Activated CD4-positive, alpha-beta memory T cell treated with anti-CD3 and anti-CD28 coated beads, Interleukin-2, amount 10 ng/mL, durations not matched to agents 7 days and 5 days (primary cell): ENCODE data around the gene DGKK. TPM values are rescaled to one million over a fixed set of nuclear protein-coding genes. Genes with fewer than 3 reads are reported as not detected.

ENCODE experiments used
- CTCF ChIA-PET: fragments of 350-600 bp; sonication (Branson Sonifier 250); formaldehyde crosslinking; loops from one replicate; lab custom pipeline; 2021; ENCODE audit warnings: antibody characterized with exemption, inconsistent platforms; lab: Charles Lee
- POLR2A ChIA-PET: fragments of 350-600 bp; sonication (Branson Sonifier 250); formaldehyde crosslinking; loops from one replicate; lab custom pipeline; 2021; ENCODE audit warnings: antibody characterized with exemption; lab: Charles Lee
- DNase-seq: peaks from one replicate; pipeline ENCODE4 v3.0.0-alpha.2; 2020
- H3K27ac Mint-ChIP-seq: one replicate; pipeline ENCODE4 v1.8.0; 2021; ENCODE audit warnings: mild to moderate bottlenecking, mixed read lengths
- H3K27me3 Mint-ChIP-seq: one replicate; pipeline ENCODE4 v1.8.0; 2021; ENCODE audit warnings: mixed read lengths
- H3K36me3 Mint-ChIP-seq: one replicate; pipeline ENCODE4 v1.8.0; 2021; ENCODE audit warnings: low read depth, mixed read lengths
- H3K4me1 Mint-ChIP-seq: one replicate; pipeline ENCODE4 v1.8.0; 2021; ENCODE audit warnings: mixed read lengths
- H3K4me3 Mint-ChIP-seq: one replicate; pipeline ENCODE4 v1.8.0; 2021; ENCODE audit warnings: mild to moderate bottlenecking, mixed read lengths
- H3K9me3 Mint-ChIP-seq: one replicate; pipeline ENCODE4 v1.8.0; 2021; ENCODE audit warnings: mixed read lengths
- total RNA-seq, 2 experiments: library from RNA; stranded (reverse); gene quantifications; one replicate each; pipeline ENCODE4 v1.2.3, GENCODE V29; 2021

The DGKK gene
- total RNA-seq: not detected

GRCh38 chrX:50470103-50471031 is at the start of gene DGKK:
Gene DGKK (minus strand): TSS chrX:50470825. CDS start chrX:50470678, 147 bp downstream.
- H3K27me3 Mint-ChIP-seq: peaks cover 46% of the 10 kb centered on the region
- no peak within 1 kb of the TSS for H3K4me3 Mint-ChIP-seq
- H3K4me1 Mint-ChIP-seq: no peaks in the 10 kb centered on the region
- no peak for DNase-seq
- CTCF ChIA-PET: no interaction called here
- H3K27ac Mint-ChIP-seq: no peak within 1 kb of the TSS
- H3K36me3 Mint-ChIP-seq: no peaks in the 10 kb centered on the region
- H3K9me3 Mint-ChIP-seq: no peaks in the 10 kb centered on the region
- POLR2A ChIA-PET: no interaction called here

- ChIA-PET CTCF (no interaction called here), POLR2A (no interaction called here)
- H3K4me3 Mint-ChIP-seq: no peak overlapping the region
- no peaks in the 10 kb centered on the region for H3K36me3 Mint-ChIP-seq
- no peaks in the 10 kb centered on the region for H3K27me3 Mint-ChIP-seq
- no peaks in the 10 kb centered on the region for H3K4me1 Mint-ChIP-seq
- no peak for DNase-seq
- no peak overlapping the region for H3K27ac Mint-ChIP-seq
- H3K9me3 Mint-ChIP-seq: no peaks in the 10 kb centered on the region
Measured at GRCh38 chrX:50514811-50515210, 44.2 kb upstream of the DGKK start.

GRCh38 chrX:50497114-50497513 is 26.5 kb upstream of the DGKK start:
- Mint-ChIP-seq H3K4me1 (no peaks in the 10 kb centered on the region), H3K36me3 (no peaks in the 10 kb centered on the region), H3K9me3 (no peaks in the 10 kb centered on the region), H3K27me3 (no peaks in the 10 kb centered on the region), H3K27ac (no peak overlapping the region), H3K4me3 (no peak overlapping the region)
- no peak for DNase-seq
- POLR2A ChIA-PET: no interaction called here
- CTCF ChIA-PET: no interaction called here

GRCh38 chrX:50495616-50496015 is 25.0 kb upstream of the DGKK start:
- no peaks in the 10 kb centered on the region for H3K9me3 Mint-ChIP-seq
- H3K27me3 Mint-ChIP-seq: peaks cover 4% of the 10 kb centered on the region
- no peaks in the 10 kb centered on the region for H3K36me3 Mint-ChIP-seq
- ChIA-PET CTCF (no interaction called here), POLR2A (no interaction called here)
- no peak overlapping the region for H3K27ac Mint-ChIP-seq
- no peak for DNase-seq
- no peaks in the 10 kb centered on the region for H3K4me1 Mint-ChIP-seq
- H3K4me3 Mint-ChIP-seq: no peak overlapping the region

- DNase-seq: no peak
- H3K36me3 Mint-ChIP-seq: no peaks in the 10 kb centered on the region
- CTCF ChIA-PET: no interaction called here
- no peak overlapping the region for H3K4me3 Mint-ChIP-seq
- no peak overlapping the region for H3K27ac Mint-ChIP-seq
- H3K9me3 Mint-ChIP-seq: no peaks in the 10 kb centered on the region
- POLR2A ChIA-PET: no interaction called here
- no peaks in the 10 kb centered on the region for H3K4me1 Mint-ChIP-seq
- peaks cover 4% of the 10 kb centered on the region for H3K27me3 Mint-ChIP-seq
Measured at GRCh38 chrX:50492720-50493119, 22.1 kb upstream of the DGKK start.

GRCh38 chrX:50484662-50485061 is 14.0 kb upstream of the DGKK start:
- ChIA-PET POLR2A (no interaction called here), CTCF (no interaction called here)
- Mint-ChIP-seq H3K4me1 (peaks cover 1% of the 10 kb centered on the region), H3K36me3 (no peaks in the 10 kb centered on the region), H3K4me3 (no peak overlapping the region), H3K27me3 (no peaks in the 10 kb centered on the region), H3K27ac (no peak overlapping the region), H3K9me3 (no peaks in the 10 kb centered on the region)
- no peak for DNase-seq

- H3K9me3 Mint-ChIP-seq: no peaks in the 10 kb centered on the region
- no peak overlapping the region for H3K27ac Mint-ChIP-seq
- no peak for DNase-seq
- no peak overlapping the region for H3K4me3 Mint-ChIP-seq
- no peaks in the 10 kb centered on the region for H3K36me3 Mint-ChIP-seq
- CTCF ChIA-PET: no interaction called here
- POLR2A ChIA-PET: no interaction called here
- H3K4me1 Mint-ChIP-seq: peaks cover 1% of the 10 kb centered on the region
- no peaks in the 10 kb centered on the region for H3K27me3 Mint-ChIP-seq
Measured at GRCh38 chrX:50483283-50483682, 12.7 kb upstream of the DGKK start.

GRCh38 chrX:50475208-50475607 is 4.6 kb upstream of the DGKK start:
- H3K36me3 Mint-ChIP-seq: no peaks in the 10 kb centered on the region
- H3K4me3 Mint-ChIP-seq: no peak overlapping the region
- H3K9me3 Mint-ChIP-seq: no peaks in the 10 kb centered on the region
- H3K4me1 Mint-ChIP-seq: no peaks in the 10 kb centered on the region
- CTCF ChIA-PET: no interaction called here
- peaks cover 27% of the 10 kb centered on the region for H3K27me3 Mint-ChIP-seq
- DNase-seq: no peak
- H3K27ac Mint-ChIP-seq: no peak overlapping the region
- POLR2A ChIA-PET: no interaction called here

- Mint-ChIP-seq H3K36me3 (no peaks in the 10 kb centered on the region), H3K27ac (no peak overlapping the region), H3K9me3 (no peaks in the 10 kb centered on the region), H3K27me3 (peaks cover 49% of the 10 kb centered on the region), H3K4me1 (no peaks in the 10 kb centered on the region), H3K4me3 (no peak overlapping the region)
- ChIA-PET POLR2A (no interaction called here), CTCF (no interaction called here)
- DNase-seq: no peak
Measured at GRCh38 chrX:50471390-50471789, 765 bp upstream of the DGKK start.

- no peaks in the 10 kb centered on the region for H3K9me3 Mint-ChIP-seq
- no peak for DNase-seq
- POLR2A ChIA-PET: no interaction called here
- H3K36me3 Mint-ChIP-seq: no peaks in the 10 kb centered on the region
- peaks cover 43% of the 10 kb centered on the region for H3K27me3 Mint-ChIP-seq
- CTCF ChIA-PET: no interaction called here
- no peaks in the 10 kb centered on the region for H3K4me1 Mint-ChIP-seq
- H3K27ac Mint-ChIP-seq: no peak overlapping the region
- no peak overlapping the region for H3K4me3 Mint-ChIP-seq
Measured at GRCh38 chrX:50469206-50469605, 1.4 kb downstream of the DGKK start.

GRCh38 chrX:50459615-50460014 is 11.0 kb downstream of the DGKK start:
- Mint-ChIP-seq H3K4me1 (no peaks in the 10 kb centered on the region), H3K27me3 (peaks cover 10% of the 10 kb centered on the region), H3K4me3 (no peak overlapping the region), H3K9me3 (no peaks in the 10 kb centered on the region), H3K36me3 (no peaks in the 10 kb centered on the region), H3K27ac (no peak overlapping the region)
- no peak for DNase-seq
- ChIA-PET CTCF (no interaction called here), POLR2A (no interaction called here)

- H3K36me3 Mint-ChIP-seq: no peaks in the 10 kb centered on the region
- no peaks in the 10 kb centered on the region for H3K9me3 Mint-ChIP-seq
- no peak overlapping the region for H3K4me3 Mint-ChIP-seq
- no peak overlapping the region for H3K27ac Mint-ChIP-seq
- H3K4me1 Mint-ChIP-seq: no peaks in the 10 kb centered on the region
- POLR2A ChIA-PET: no interaction called here
- CTCF ChIA-PET: no interaction called here
- DNase-seq: no peak
- H3K27me3 Mint-ChIP-seq: peaks cover 10% of the 10 kb centered on the region
Measured at GRCh38 chrX:50458483-50458882, 12.1 kb downstream of the DGKK start.

- H3K36me3 Mint-ChIP-seq: no peaks in the 10 kb centered on the region
- H3K27ac Mint-ChIP-seq: no peak overlapping the region
- ChIA-PET CTCF (no interaction called here), POLR2A (no interaction called here)
- no peaks in the 10 kb centered on the region for H3K9me3 Mint-ChIP-seq
- no peaks in the 10 kb centered on the region for H3K4me1 Mint-ChIP-seq
- DNase-seq: no peak
- peaks cover 8% of the 10 kb centered on the region for H3K27me3 Mint-ChIP-seq
- no peak overlapping the region for H3K4me3 Mint-ChIP-seq
Measured at GRCh38 chrX:50456712-50457484, 13.7 kb downstream of the DGKK start.
